Mucosa of rectum (tissue), 2 donors: ENCODE measurements around the gene GART.

Experiments used
- H3K27ac ChIP-seq, 2 donors: one replicate each; pipeline ENCODE4 v1.7.0; 2013; ENCODE audit warnings: inconsistent platforms in 2 of 2, low read depth in 2 of 2, low read length in 2 of 2
- H3K27me3 ChIP-seq, 2 donors: one replicate each; pipeline ENCODE4 v1.7.0; 2013; ENCODE audit warnings: low read length in 2 of 2; ENCODE audit not compliant: control insufficient read depth in 2 of 2, insufficient read depth in 2 of 2
- H3K36me3 ChIP-seq, 2 donors: one replicate each; pipeline ENCODE4 v1.7.0; 2013; ENCODE audit warnings: low read length in 2 of 2; ENCODE audit not compliant: control insufficient read depth in 2 of 2, insufficient read depth in 2 of 2
- H3K4me1 ChIP-seq, 2 donors: one replicate each; pipeline ENCODE4 v1.7.0; 2013; ENCODE audit warnings: low read length in 2 of 2, mild to moderate bottlenecking in 1 of 2; ENCODE audit not compliant: control insufficient read depth in 2 of 2, insufficient read depth in 2 of 2
- H3K4me3 ChIP-seq, 2 donors: one replicate each; pipeline ENCODE4 v1.7.0; 2013; ENCODE audit warnings: low read length in 2 of 2
- H3K9ac ChIP-seq, 2 donors: one replicate each; pipeline ENCODE4 v1.7.0; 2013; ENCODE audit warnings: low read length in 2 of 2, low read depth in 1 of 2, mild to moderate bottlenecking in 1 of 2
- H3K9me3 ChIP-seq, 2 donors: one replicate each; pipeline ENCODE4 v1.7.0; 2013; ENCODE audit warnings: low read length in 2 of 2; ENCODE audit not compliant: control insufficient read depth in 2 of 2
- donor health status: healthy.
- donor health status: Normal muscosa, but diverticular disease.

The GART gene

DNA sequence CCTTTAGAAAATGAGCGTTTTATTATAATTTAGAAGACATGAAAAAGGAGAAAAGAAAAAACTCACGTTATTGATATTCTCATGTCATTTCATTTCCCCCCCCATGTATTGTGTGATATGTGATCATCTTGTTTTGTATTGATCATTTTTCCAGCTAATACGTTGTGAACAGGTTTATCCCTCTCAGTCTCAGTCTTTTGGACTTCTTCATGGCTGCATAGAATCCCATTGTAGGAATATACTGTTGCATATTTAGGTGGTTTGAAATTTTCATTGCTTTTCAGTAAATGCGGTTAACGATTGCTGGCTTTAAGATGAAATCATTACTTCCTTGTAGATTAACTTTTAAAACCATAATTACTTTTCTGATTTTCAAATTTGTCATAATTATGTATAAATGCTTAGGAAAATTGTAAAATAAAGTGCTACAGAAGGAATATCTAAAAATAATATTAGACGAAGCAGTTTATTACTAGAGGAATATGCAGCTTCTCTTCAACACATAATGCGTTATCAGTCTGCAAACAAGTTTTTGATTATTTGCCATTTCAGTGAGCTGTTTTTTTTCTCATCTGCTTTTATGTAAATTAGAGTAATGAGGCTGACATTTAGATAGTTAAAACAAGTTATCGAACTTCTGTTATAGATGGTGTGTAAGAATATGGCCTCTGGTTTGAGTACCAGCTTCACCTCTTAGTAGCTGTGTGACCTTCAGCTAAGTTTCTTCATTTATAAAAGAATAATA is 2.7 kb upstream of the GART start:
- Histone ChIP-seq H3K4me1 (peaks cover 11 to 14% of the 10 kb centered on the region in 2 donors), H3K27ac (no peak overlapping the region), H3K4me3 (peak overlapping the region; percentile 93 to 99), H3K36me3 (peaks cover 11 to 14% of the 10 kb centered on the region in 2 donors), H3K27me3 (no peaks in the 10 kb centered on the region), H3K9me3 (no peaks in the 10 kb centered on the region), H3K9ac (peak overlapping the region; percentile 94 to 99)

- H3K36me3 ChIP-seq = peaks cover 5 to 16% of the 10 kb centered on the region in 2 donors
- peak overlapping the region; percentile 94 to 99 for H3K9ac ChIP-seq
- peak overlapping the region; percentile 97 to 100 for H3K27ac ChIP-seq
- H3K4me3 ChIP-seq = peak overlapping the region; percentile 93 to 99
- H3K9me3 ChIP-seq = no peaks in the 10 kb centered on the region
- H3K27me3 ChIP-seq = no peaks in the 10 kb centered on the region
- H3K4me1 ChIP-seq = peaks cover 11 to 14% of the 10 kb centered on the region in 2 donors
Measured at GRCh38 chr21:33543505-33544129, 1.7 kb upstream of the GART start.

- peaks cover 11 to 14% of the 10 kb centered on the region in 2 donors for H3K4me1 ChIP-seq
- H3K9me3 ChIP-seq = no peaks in the 10 kb centered on the region
- H3K27ac ChIP-seq = peak within 1 kb of the TSS; percentile 100
- peaks cover 12% of the 10 kb centered on the region in 2 donors for H3K36me3 ChIP-seq
- peak within 1 kb of the TSS; percentile 99 to 100 for H3K9ac ChIP-seq
- H3K27me3 ChIP-seq = no peaks in the 10 kb centered on the region
- peak within 1 kb of the TSS; percentile 93 to 99 for H3K4me3 ChIP-seq
Measured at GRCh38 chr21:33542640-33543504, 955 bp upstream of the GART start, which contains the start of gene SON. Gene SON (plus strand): TSS chr21:33543038. CDS start chr21:33543093, 55 bp downstream.

DNA sequence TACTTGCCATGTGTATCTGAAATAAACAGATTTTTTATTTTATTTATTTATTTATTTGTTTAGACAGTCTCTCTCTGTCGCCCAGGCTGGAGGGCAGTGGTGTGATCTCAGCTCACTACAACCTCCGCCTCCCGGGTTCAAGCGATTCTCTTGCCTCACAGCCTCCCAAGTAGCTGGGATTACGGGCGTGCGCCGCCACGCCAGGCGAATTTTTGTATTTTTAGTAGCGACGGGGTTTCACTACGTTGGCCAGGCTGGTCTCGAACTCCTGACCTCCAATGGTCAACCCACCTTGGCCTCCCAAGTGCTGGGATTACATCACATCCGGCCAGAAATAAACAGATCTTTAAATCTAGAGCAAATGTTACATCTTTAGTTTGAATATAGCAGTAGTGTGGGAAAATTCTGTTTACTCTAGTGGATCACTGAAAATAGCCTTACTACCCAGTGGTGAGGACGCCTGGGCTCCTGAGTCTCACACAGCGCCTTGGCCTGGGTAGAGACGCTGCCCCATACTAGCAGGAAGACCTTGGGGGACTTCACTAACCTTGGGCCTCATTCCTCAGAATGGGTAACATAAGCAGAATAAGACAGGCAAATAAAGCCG is 709 bp downstream of the GART start:
- Histone ChIP-seq H3K9ac (peak overlapping the region; percentile 99 to 100), H3K9me3 (no peaks in the 10 kb centered on the region), H3K4me3 (peak overlapping the region; percentile 93 to 99), H3K27ac (peak overlapping the region; percentile 100), H3K27me3 (no peaks in the 10 kb centered on the region), H3K4me1 (peaks cover 11 to 14% of the 10 kb centered on the region in 2 donors), H3K36me3 (peaks cover 16 to 22% of the 10 kb centered on the region in 2 donors)

DNA sequence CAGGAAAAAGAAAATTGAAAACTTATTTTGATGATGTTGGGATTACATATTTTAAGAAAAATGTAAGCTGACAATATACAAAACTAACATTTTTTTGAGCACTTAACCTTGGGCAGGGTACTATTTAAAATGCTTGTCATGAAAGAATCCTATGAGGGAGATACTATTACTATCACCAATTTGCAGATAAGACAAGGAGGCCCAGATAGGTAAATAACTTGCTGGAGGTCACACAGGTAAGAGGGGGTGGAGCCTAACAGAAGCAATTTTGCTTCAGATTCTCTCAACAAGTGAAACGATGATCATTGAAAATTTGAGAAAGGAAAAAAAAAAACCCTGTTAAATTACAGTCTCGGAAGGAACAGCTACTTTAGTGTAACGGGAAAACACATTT is 1.2 kb downstream of the GART start:
- peak overlapping the region; percentile 93 to 99 for H3K4me3 ChIP-seq
- H3K9ac ChIP-seq = no peak overlapping the region
- H3K9me3 ChIP-seq = no peaks in the 10 kb centered on the region
- peaks cover 16 to 23% of the 10 kb centered on the region in 2 donors for H3K36me3 ChIP-seq
- no peak overlapping the region for H3K27ac ChIP-seq
- peaks cover 11 to 14% of the 10 kb centered on the region in 2 donors for H3K4me1 ChIP-seq
- no peaks in the 10 kb centered on the region for H3K27me3 ChIP-seq

GRCh38 chr21:33539616-33540015 is 2.3 kb downstream of the GART start:
- Histone ChIP-seq H3K9ac (no peak overlapping the region), H3K36me3 (peaks cover 22 to 23% of the 10 kb centered on the region in 2 donors), H3K27ac (no peak overlapping the region), H3K4me3 (no peak overlapping the region), H3K9me3 (no peaks in the 10 kb centered on the region), H3K4me1 (peaks cover 8 to 10% of the 10 kb centered on the region in 2 donors), H3K27me3 (no peaks in the 10 kb centered on the region)

- H3K4me1 ChIP-seq = peaks cover 5 to 10% of the 10 kb centered on the region in 2 donors
- H3K9me3 ChIP-seq = no peaks in the 10 kb centered on the region
- no peak overlapping the region for H3K4me3 ChIP-seq
- H3K9ac ChIP-seq = no peak overlapping the region
- no peak overlapping the region for H3K27ac ChIP-seq
- peaks cover 39 to 44% of the 10 kb centered on the region in 2 donors for H3K36me3 ChIP-seq
- H3K27me3 ChIP-seq = no peaks in the 10 kb centered on the region
Measured at GRCh38 chr21:33537212-33537611, 4.7 kb downstream of the GART start.

DNA sequence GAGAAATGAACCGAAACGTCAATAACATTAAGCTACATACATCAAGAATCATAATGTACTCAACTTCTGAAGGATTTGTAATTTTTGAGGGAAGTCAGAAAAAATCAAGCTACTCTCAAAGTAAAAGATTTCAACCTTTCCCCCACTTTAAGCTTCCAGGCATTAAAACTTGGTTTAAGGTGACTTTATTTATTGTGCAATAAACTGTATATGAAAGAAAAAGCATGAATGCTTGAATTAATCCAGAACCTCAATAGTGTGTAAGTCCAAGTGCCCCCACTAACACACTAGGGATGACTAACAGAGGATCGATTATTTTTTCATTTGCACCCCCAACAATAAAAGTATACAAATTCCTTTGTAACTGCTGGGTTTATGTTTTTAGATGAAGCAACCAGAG is 10.9 kb downstream of the GART start:
- no peak overlapping the region for H3K27ac ChIP-seq
- no peaks in the 10 kb centered on the region for H3K27me3 ChIP-seq
- H3K36me3 ChIP-seq = peaks cover 52 to 65% of the 10 kb centered on the region in 2 donors
- no peaks in the 10 kb centered on the region for H3K9me3 ChIP-seq
- H3K9ac ChIP-seq = no peak overlapping the region
- H3K4me1 ChIP-seq = no peaks in the 10 kb centered on the region
- H3K4me3 ChIP-seq = no peak overlapping the region

GRCh38 chr21:33522953-33523349 is 19.0 kb downstream of the GART start:
- Histone ChIP-seq H3K9ac (no peak overlapping the region), H3K36me3 (peaks cover 15 to 32% of the 10 kb centered on the region in 2 donors), H3K27ac (no peak overlapping the region), H3K4me3 (no peak overlapping the region), H3K4me1 (no peaks in the 10 kb centered on the region), H3K9me3 (no peaks in the 10 kb centered on the region), H3K27me3 (no peaks in the 10 kb centered on the region)
